ENCODE data around the gene FAM168A.

The FAM168A gene

GRCh38 chr11:73629907-73630306 is 32.0 kb upstream of the FAM168A start:
- H3K27me3 ChIP-seq (ENCODE audit: insufficient read depth, low read depth, severe bottlenecking), result no peaks in the 10 kb centered on the region
- H3K9me3 ChIP-seq (ENCODE audit: severe bottlenecking), result peaks cover 2% of the 10 kb centered on the region
- no peaks in the 10 kb centered on the region for H3K36me3 ChIP-seq
- no peak for DNase-seq
- H3K4me3 ChIP-seq (ENCODE audit: low read depth, low read length), result no peak overlapping the region
- TF ChIP-seq CTCF (IDR thresholded peaks at IDR 0.05; ENCODE audit: low read depth, low read length), result no peak
- H3K27ac ChIP-seq, result no peak overlapping the region

- no peaks in the 10 kb centered on the region for H3K36me3 ChIP-seq
- peak; percentile 83 for TF ChIP-seq CTCF (IDR thresholded peaks at IDR 0.05; ENCODE audit: low read depth, low read length)
- peak overlapping the region; percentile 53 for H3K27ac ChIP-seq
- H3K4me3 ChIP-seq (ENCODE audit: low read depth, low read length), result no peak overlapping the region
- H3K27me3 ChIP-seq (ENCODE audit: insufficient read depth, low read depth, severe bottlenecking), result no peaks in the 10 kb centered on the region
- no peaks in the 10 kb centered on the region for H3K9me3 ChIP-seq (ENCODE audit: severe bottlenecking)
- peak; percentile 86 for DNase-seq
These were observed 27.9 kb upstream of the FAM168A start for GRCh38 chr11:73625696-73626318.

- Histone ChIP-seq H3K9me3 (ENCODE audit: severe bottlenecking) (no peaks in the 10 kb centered on the region), H3K4me3 (ENCODE audit: low read depth, low read length) (no peak overlapping the region), H3K27ac (no peak overlapping the region), H3K36me3 (no peaks in the 10 kb centered on the region), H3K27me3 (ENCODE audit: insufficient read depth, low read depth, severe bottlenecking) (no peaks in the 10 kb centered on the region)
- no peak for DNase-seq
- TF ChIP-seq CTCF (IDR thresholded peaks at IDR 0.05; ENCODE audit: low read depth, low read length), result no peak
These were observed 25.8 kb upstream of the FAM168A start for GRCh38 chr11:73623686-73624085.

- H3K9me3 ChIP-seq (ENCODE audit: severe bottlenecking), result no peaks in the 10 kb centered on the region
- DNase-seq, result no peak
- TF ChIP-seq CTCF (IDR thresholded peaks at IDR 0.05; ENCODE audit: low read depth, low read length), result no peak
- H3K27ac ChIP-seq, result no peak overlapping the region
- H3K36me3 ChIP-seq, result no peaks in the 10 kb centered on the region
- no peaks in the 10 kb centered on the region for H3K27me3 ChIP-seq (ENCODE audit: insufficient read depth, low read depth, severe bottlenecking)
- no peak overlapping the region for H3K4me3 ChIP-seq (ENCODE audit: low read depth, low read length)
These were observed 25.1 kb upstream of the FAM168A start for GRCh38 chr11:73622926-73623593.

GRCh38 chr11:73614591-73614990 is 16.7 kb upstream of the FAM168A start:
- no peak for DNase-seq
- H3K36me3 ChIP-seq, result no peaks in the 10 kb centered on the region

More at GRCh38 chr11:73614591-73614990, 16.7 kb upstream of the FAM168A start:
- Histone ChIP-seq H3K27ac (no peak overlapping the region), H3K27me3 (ENCODE audit: insufficient read depth, low read depth, severe bottlenecking) (no peaks in the 10 kb centered on the region), H3K9me3 (ENCODE audit: severe bottlenecking) (no peaks in the 10 kb centered on the region), H3K4me3 (ENCODE audit: low read depth, low read length) (no peak overlapping the region)
- no peak for TF ChIP-seq CTCF (IDR thresholded peaks at IDR 0.05; ENCODE audit: low read depth, low read length)
